OCI-LY1 (cell line): Measurements from ENCODE around the gene SNX5.

Experiments
- CTCF ChIP-seq: fragments of 200-600 bp; sonication (generic), shearing (Covaris generic); IDR thresholded peaks from 2 replicates; pipeline ENCODE4 v1.5.1; 2017; ENCODE audit warnings: mild to moderate bottlenecking, antibody characterized with exemption, low read length, moderate library complexity, mixed read lengths
- EZH2 ChIP-seq: fragments of 200-600 bp; sonication (generic), shearing (Covaris generic); IDR thresholded peaks from 2 replicates; pipeline ENCODE4 v1.8.0; 2017; ENCODE audit warnings: borderline replicate concordance, mixed run types, mild to moderate bottlenecking, antibody characterized with exemption, low read length, moderate library complexity, mixed read lengths

- TF ChIP-seq CTCF (no peak), EZH2 (no peak)
Observed at GRCh38 chr20:17931513-17931912, 37.1 kb downstream of the SNX5 start.
